Ishikawa (cell line): ENCODE measurements around the gene EHF.

Experiments
- CEBPB ChIP-seq: IDR thresholded peaks from 2 replicates; pipeline ENCODE4 v1.6.1; 2012
- EGR1 ChIP-seq: IDR thresholded peaks from 2 replicates; pipeline ENCODE4 v1.6.1; 2012
- EP300 ChIP-seq: IDR thresholded peaks from 2 replicates; pipeline ENCODE4 v1.6.1; 2012; ENCODE audit warnings: borderline replicate concordance
- RAD21 ChIP-seq: IDR thresholded peaks from 2 replicates; pipeline ENCODE4 v1.6.1; 2012; ENCODE audit warnings: low read depth
- REST ChIP-seq: IDR thresholded peaks from 2 replicates; pipeline ENCODE4 v1.6.1; 2012; ENCODE audit warnings: low read depth, mild to moderate bottlenecking
- TAF1 ChIP-seq: IDR thresholded peaks from 2 replicates; pipeline ENCODE4 v1.6.1; 2012; ENCODE audit warnings: low read depth, mild to moderate bottlenecking
- YY1 ChIP-seq: IDR thresholded peaks from 2 replicates; pipeline ENCODE4 v1.6.1; 2012; ENCODE audit warnings: low read depth
- TF ChIP-seq, protein P1 (sequence below): IDR thresholded peaks from 2 replicates; pipeline ENCODE4 v1.6.1; 2012
- TF ChIP-seq, protein P2 (sequence below): IDR thresholded peaks from 2 replicates; pipeline ENCODE4 v1.6.1; 2012

- TF ChIP-seq CEBPB (no peak), YY1 (no peak), RAD21 (no peak), EGR1 (no peak), REST (no peak), EP300 (no peak), TAF1 (no peak)
- TF ChIP-seq, protein P1, sequence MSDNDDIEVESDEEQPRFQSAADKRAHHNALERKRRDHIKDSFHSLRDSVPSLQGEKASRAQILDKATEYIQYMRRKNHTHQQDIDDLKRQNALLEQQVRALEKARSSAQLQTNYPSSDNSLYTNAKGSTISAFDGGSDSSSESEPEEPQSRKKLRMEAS = no peak
- TF ChIP-seq, protein P2, sequence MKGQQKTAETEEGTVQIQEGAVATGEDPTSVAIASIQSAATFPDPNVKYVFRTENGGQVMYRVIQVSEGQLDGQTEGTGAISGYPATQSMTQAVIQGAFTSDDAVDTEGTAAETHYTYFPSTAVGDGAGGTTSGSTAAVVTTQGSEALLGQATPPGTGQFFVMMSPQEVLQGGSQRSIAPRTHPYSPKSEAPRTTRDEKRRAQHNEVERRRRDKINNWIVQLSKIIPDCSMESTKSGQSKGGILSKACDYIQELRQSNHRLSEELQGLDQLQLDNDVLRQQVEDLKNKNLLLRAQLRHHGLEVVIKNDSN = no peak
These were observed 16.7 kb upstream of the EHF start for GRCh38 chr11:34604145-34604544.
